22Rv1 (cell line): ENCODE results near the gene CD99L2.

Experiments used
- ZFX ChIP-seq: fragments of 450-650 bp; IDR thresholded peaks from 2 replicates; pipeline ENCODE4 v1.6.1; 2017; ENCODE audit warnings: antibody characterized with exemption, borderline replicate concordance
- TF ChIP-seq, protein P1 (sequence below): fragments of 450-650 bp; IDR thresholded peaks from 2 replicates; pipeline ENCODE4 v1.5.1; 2017; ENCODE audit warnings: mild to moderate bottlenecking

DNA sequence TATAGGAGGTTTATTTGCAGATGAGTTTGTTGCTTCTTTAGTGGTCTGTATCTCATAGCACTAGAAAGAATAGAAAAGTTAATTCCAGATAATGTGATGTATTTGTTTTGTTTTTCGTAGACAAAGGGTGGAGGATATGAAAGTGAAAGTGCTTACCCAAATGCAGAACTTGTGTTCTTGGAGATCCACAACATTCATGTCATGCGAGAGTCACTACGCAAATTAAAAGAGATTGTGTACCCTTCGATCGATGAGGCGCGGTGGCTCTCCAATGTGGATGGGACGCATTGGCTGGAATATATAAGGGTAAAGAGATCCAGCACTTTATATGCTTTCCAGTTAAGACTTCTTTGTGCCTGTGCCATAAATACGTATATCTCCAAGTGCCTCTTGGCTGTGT is 162.0 kb downstream of the CD99L2 start:
- TF ChIP-seq, protein P1, sequence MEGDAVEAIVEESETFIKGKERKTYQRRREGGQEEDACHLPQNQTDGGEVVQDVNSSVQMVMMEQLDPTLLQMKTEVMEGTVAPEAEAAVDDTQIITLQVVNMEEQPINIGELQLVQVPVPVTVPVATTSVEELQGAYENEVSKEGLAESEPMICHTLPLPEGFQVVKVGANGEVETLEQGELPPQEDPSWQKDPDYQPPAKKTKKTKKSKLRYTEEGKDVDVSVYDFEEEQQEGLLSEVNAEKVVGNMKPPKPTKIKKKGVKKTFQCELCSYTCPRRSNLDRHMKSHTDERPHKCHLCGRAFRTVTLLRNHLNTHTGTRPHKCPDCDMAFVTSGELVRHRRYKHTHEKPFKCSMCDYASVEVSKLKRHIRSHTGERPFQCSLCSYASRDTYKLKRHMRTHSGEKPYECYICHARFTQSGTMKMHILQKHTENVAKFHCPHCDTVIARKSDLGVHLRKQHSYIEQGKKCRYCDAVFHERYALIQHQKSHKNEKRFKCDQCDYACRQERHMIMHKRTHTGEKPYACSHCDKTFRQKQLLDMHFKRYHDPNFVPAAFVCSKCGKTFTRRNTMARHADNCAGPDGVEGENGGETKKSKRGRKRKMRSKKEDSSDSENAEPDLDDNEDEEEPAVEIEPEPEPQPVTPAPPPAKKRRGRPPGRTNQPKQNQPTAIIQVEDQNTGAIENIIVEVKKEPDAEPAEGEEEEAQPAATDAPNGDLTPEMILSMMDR = no peak
- TF ChIP-seq ZFX = no peak
